Amygdala (tissue), 56 donors: ENCODE measurements around the gene GATD1.
A peak's percentile ranks its signal among the peaks of the same experiment; 100 is the strongest.

Experiments used
- DNase-seq, 56 donors: peaks; one replicate each; lab custom pipeline; 2025; lab: John Stamatoyannopoulos, UW

The GATD1 gene

DNA sequence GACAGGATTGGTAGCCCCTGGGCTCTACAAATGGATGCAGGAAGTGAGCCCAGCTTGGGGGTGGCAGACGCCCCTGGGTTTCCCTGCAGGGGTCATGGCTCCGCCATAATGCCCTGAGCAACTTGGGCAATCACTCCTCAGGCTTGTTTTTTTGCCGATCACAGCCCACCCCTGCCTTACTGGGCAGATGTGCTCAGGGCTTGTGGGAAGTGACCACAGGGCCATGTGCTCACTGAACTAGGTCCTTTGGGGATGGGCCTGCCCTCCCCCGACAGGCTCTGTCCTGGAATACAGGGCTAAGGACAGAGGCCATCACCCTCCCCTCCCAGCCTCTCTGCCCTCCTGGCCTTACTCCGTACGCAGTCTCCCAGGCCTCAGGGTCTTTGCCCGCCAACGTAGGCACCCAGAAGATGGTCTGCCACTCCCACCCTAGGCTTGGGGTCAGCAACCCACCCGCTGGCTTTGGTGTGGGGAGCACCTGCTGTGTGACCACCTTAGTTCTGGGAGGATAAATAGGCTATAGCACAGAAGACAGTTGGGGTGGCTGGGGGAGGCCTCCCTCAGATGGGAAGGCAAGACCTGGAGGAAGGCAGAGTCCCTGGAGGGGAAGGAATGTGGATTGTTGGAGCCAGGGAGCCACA lies 36.3 kb upstream of the GATD1 start:
- DNase-seq = no peak

- no peak for DNase-seq
Measured at GRCh38 chr11:813072-813455, 35.8 kb upstream of the GATD1 start.

GRCh38 chr11:812390-812789 lies 35.1 kb upstream of the GATD1 start:
- no peak for DNase-seq

DNA sequence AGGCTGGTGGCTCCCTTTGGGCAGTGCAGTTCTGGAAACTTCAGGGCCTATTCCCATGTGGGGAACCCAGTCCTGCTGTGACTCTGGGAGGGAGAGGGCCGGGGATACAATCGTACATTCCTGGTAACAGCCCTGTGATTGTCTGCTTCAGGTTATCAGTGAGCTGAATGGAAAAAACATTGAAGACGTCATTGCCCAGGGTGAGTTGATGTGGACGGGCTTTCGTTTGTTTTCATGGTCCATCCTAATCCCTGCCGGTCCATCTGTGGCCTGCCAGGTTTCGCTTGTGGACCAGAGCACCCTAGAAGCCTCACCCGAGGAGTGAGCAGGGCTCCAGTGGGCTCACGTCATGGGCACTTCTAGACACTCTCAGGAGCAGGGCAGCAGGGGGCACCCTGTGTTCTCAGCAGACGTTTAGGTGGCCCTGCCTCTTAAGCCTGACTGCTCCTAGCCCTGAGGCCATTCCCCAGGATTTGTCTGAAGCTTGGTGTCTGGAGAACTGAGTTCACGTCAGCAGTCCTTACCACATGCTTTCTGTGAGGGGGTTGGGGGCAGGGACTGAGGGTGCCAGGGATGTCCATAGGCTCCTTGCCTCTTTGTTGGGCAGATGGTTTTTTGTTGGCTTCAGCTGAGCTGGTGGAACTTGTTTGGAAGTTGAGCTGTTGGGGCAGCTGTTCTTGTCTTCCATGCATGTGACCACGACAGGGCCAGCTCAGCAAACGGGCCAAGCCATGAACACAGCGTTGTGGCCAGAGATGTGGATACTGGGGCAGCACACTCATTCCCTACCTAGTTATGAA lies 34.4 kb upstream of the GATD1 start:
- no peak for DNase-seq

DNA sequence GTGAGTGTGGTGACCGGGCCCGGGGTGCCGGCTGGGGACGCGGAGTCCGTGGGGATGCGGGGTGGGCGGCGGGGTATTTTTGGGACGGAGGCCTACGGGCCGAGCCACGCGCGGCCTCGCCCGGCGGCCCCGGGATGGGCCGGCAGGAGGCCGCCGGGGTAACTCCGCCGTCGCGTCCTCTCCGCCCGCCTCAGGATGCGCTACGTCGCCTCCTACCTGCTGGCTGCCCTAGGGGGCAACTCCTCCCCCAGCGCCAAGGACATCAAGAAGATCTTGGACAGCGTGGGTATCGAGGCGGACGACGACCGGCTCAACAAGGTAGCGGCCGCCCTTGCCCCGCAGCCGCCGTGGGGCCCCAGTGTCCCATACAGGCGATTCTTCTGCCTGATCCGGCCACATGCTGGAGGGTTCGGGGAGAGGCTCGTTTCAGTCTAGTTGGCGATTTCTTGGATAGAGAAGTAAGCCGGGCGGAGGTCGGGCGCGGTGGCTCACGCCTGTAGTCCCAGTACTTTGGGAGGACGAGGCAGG lies 32.8 kb upstream of the GATD1 start:
- DNase-seq = no peak

DNA sequence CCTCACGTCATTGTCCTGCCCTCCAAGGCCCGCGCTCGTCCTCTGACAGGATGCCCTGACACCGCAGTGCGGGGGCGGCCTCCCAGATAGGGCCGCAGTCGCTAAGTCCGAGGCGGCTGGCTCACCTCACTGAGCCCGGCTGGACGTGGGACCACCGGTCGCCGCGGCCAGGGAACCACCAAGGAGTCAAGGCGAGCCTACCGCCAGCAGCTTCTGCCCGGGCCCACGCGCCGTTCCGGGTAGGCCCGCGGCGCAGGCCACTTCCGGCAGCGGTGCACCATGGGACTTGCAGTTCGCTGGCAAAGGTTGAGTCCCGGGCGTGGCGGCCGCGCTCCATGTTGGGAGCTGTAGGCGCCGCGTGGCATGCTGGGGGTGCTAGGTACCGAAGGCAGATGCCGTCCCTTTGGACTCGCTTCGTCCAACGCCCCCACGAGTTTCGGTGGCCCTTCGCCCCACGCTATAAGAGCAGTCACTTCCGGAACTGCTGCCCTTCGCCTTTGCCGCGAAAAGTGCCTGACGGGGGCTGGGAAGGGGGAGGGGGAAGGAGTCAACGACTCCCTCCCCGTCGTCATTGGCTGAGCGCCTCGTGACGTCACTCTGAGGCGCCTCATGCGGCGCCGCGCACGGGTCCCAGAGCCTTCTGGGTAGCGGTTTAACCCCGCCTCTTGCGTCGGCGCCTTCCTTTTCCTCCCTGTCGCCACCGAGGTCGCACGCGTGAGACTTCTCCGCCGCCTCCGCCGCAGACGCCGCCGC lies 32.2 kb upstream of the GATD1 start, which contains the start of gene RPLP2:
Gene RPLP2, plus strand, starts transcription at position 681 of the 753 bp plus-strand sequence. CDS start 268 bp downstream, outside the sequence.
- DNase-seq = peak; percentile 83 to 100 (median 97)

DNA sequence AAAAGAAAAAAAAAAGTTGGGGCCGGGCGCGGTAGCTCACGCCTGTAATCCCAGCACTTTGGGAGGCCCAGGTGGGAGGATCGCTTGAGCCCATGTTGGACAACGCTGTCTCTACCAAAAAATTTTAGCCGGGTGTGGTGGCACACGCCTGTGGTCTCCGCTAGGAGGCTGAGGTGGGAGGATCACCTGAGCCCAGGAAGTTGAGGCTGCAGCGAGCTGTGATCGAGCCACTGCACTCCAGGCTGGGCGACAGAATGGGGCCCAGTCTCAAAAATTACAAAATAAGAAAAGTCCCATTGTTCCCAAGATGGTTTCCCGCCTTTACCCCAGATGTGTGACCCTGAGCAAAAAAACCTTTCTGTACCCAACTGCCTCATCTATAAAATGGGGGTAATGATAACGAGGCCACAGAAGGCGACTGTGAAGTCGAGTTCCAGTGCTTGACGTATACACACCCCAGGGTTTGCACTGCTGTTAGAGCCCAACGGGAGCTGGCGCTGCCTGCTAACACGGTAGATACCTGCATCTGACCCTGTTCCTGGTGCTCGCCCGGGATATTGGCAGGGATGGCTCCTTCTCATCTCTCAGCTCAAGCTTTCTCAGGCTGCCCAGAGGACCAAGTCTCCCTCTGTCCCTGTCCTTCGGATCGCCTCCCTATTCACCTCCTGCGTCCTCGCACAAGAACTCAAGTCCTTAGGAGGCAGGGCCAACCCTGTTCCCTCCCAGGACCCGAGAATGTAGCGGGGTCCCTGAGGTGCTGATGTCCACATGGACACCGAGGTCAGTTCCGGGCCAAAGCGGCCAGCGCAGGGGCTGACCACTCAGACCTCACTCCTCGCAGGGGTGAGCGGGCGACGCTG lies 31.4 kb upstream of the GATD1 start:
- peak in 4 of 56 donors; percentile 67 to 83 (median 76) for DNase-seq

GRCh38 chr11:804599-804964 lies 27.3 kb upstream of the GATD1 start:
- DNase-seq = no peak

GRCh38 chr11:803770-804598 lies 26.7 kb upstream of the GATD1 start:
- no peak for DNase-seq

- DNase-seq = no peak
Measured at GRCh38 chr11:803467-803742, 26.1 kb upstream of the GATD1 start.

DNA sequence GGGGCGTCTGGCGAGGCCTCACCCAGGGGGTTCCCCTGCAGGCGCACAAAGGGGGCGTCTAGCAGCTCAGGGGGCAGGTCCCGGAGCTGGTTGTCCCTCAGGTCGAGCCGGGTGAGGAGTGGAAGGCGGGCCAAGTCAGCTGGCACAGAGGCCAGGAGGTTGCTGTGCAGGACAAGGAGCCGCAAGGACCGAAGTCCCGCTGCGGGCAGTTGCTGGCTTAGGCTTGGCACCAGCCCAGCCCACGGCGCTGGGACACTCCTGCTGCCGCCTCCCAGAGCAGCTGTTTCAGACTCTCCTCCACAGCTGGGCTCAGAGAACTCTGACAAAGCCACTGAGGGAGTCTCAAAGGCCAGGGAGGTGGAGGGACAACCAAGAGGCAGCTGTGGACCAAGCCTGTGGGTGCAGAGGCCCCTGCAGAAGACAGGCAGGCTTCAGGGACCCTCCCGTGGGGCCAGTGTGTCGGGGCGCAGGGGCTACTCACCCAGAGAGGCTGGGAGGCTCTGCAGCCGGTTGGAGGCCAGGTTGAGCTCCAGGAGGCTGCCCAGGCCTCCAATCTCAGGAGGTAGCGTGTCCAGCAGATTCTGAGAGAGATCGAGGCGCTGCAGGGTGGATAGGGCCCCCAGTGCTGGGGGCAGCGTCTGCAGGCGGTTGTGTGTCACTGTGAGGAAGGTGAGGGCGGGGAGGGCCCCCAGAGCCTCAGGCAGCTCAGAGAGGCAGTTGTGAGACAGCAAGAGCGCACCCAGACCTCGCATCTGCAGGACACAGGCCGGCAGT lies 25.6 kb upstream of the GATD1 start:
- DNase-seq = no peak

DNA sequence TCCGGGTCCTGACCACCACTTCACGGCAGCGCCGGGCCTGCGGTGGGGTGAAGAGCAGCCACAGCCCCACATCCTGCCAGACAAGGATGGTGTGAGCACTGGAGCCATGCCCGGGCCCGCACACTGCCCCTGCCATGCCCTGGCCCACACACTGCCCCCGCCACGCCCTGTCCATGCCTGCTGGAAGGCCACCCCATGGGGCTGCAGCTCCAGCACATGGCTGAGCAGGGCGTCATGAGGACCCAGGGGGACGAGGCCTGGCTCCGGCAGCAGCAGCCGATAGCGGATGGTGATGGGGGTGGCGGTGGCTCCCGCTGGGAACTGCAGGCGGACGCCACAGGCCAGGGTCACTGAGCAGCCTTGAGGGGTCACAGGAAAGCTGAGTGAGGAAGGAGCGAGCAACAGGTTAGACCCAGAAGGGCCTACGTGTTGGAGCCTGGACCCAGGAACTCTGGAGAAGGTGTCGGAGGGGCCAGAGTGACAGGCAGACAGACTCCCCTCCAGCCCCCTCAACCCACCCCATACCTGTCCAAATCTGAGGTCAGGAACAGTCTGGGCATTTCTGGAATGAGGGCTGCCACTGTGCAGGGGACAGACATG lies 24.8 kb upstream of the GATD1 start:
- DNase-seq = no peak

GRCh38 chr11:801097-801780 lies 24.0 kb upstream of the GATD1 start:
- DNase-seq = no peak

DNA sequence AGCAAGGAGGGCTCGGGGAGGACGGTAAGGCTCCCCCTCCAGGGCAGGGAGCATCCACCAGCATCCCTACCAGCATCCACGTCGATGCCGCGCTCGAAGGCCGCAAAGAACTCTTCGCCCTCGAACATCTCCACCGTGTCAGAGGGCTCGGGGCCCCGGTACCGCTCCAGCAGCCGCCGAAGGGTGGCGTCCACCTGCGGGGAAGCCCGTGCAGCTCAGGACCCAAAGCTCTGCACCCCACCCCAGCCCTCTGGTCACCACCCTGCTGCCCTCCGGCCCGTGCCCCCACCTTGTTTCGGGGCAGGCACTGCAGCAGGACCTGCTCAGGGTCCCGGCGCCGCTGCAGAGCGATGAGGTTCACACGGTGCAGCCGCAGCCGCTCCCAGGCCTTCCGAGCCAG lies 23.2 kb upstream of the GATD1 start:
- no peak for DNase-seq

- DNase-seq = no peak
Measured at GRCh38 chr11:799641-800316, 22.5 kb upstream of the GATD1 start.

- DNase-seq = peak in 41 of 56 donors; percentile 27 to 85 (median 69)
Measured at GRCh38 chr11:798093-798713, 20.9 kb upstream of the GATD1 start, which contains the start of gene SLC25A22. Gene SLC25A22 (minus strand): TSS chr11:798281. CDS start chr11:795006, 3,275 bp downstream.
